Natural killer cell treated with Interleukin-12 subunit alpha and Interleukin-12 subunit beta and Interleukin-15 and Interleukin-18, amount 100 ng/mL, for 72 hours (primary cell): ENCODE results near the gene SEMA3A. TPM values are rescaled to one million over a fixed set of nuclear protein-coding genes. Genes with fewer than 3 reads are reported as not detected.

Experiments
- ATAC-seq, 2 donors: fragments of 150-1000 bp; cut with Tn5 transposase in 1 of 2; sonication (Bioruptor Pico), chemical (Tn5 transposase) in 1 of 2; 2 replicates each; pipeline ENCODE4 v1.10.0; 2021
- DNase-seq: peaks from one replicate; pipeline ENCODE4 v3.0.0; 2022; ENCODE audit warnings: low spot score
- H3K27ac Mint-ChIP-seq, 2 donors: 1 replicate in 1 of 2; 2 replicates in 1 of 2; pipeline ENCODE4 v1.8.0; 2022; ENCODE audit warnings: mixed read lengths in 2 of 2, mild to moderate bottlenecking in 1 of 2, moderate library complexity in 1 of 2
- H3K27me3 Mint-ChIP-seq, 2 donors: 1 replicate in 1 of 2; 2 replicates in 1 of 2; pipeline ENCODE4 v1.8.0; 2022; ENCODE audit warnings: mixed read lengths in 2 of 2
- H3K36me3 Mint-ChIP-seq: one replicate; pipeline ENCODE4 v1.8.0; 2022; ENCODE audit warnings: mixed read lengths
- H3K4me1 Mint-ChIP-seq, 2 donors: 1 replicate in 1 of 2; 2 replicates in 1 of 2; pipeline ENCODE4 v1.8.0; 2022; ENCODE audit warnings: low read depth in 2 of 2, mixed read lengths in 2 of 2, mild to moderate bottlenecking in 1 of 2
- H3K4me3 Mint-ChIP-seq: one replicate; pipeline ENCODE4 v1.8.0; 2022; ENCODE audit warnings: mixed read lengths
- H3K9me3 Mint-ChIP-seq: 2 replicates; pipeline ENCODE4 v1.8.0; 2022; ENCODE audit warnings: mixed read lengths
- total RNA-seq, 2 donors: library from RNA; stranded (reverse); gene quantifications; one replicate each; pipeline ENCODE4 v1.2.3, GENCODE V29; 2022

SEMA3A gene
- total RNA-seq, 2 donors from 2014 or later, result 4.0 to 5.0 TPM

DNA sequence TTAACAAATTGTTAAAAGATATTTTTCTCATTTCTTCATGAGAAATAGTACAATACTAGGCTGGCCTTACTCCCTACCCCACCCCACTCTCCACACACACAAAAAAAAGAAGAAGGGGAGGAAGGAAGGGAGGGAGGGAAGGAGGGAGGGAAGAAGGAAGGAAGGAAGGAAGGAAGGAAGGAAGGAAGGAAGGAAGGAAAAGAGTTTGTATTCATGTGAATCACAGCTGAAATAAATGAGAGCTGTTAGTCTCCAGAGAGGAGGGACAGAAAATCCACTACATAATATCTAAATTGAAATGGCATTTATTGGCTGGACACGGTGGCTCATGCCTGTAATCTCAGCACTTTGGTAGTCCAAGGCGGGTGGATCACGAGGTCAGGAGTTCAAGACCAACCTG lies 57.8 kb downstream of the SEMA3A start:
- Mint-ChIP-seq H3K27ac (no peak overlapping the region), H3K9me3 (peaks cover 7% of the 10 kb centered on the region), H3K27me3 (no peaks in the 10 kb centered on the region), H3K4me3 (no peak overlapping the region), H3K4me1 (no peaks in the 10 kb centered on the region), H3K36me3 (no peaks in the 10 kb centered on the region)
- ATAC-seq (no peak), DNase-seq (no peak)

DNA sequence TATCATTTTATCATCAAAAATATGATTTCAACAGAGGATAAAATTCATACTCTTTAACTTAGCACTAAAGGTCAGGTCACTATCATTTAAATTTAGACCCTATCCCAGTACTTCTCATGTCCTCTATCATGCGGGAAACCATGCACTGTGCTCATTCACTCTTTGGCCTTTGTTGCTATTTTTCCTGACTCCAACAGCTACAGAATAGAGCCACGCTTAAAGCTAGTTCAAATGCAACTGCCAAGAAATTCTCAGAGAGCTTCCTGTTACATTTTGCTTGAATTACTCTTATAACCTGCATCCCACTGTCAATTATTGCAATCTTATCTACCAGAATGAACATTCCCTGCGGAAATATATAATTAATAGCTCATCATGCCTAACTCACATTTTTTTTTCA lies 58.3 kb downstream of the SEMA3A start:
- peaks cover 4% of the 10 kb centered on the region for H3K9me3 Mint-ChIP-seq
- no peak overlapping the region for H3K4me3 Mint-ChIP-seq
- DNase-seq (no peak), ATAC-seq (no peak)
- H3K27ac Mint-ChIP-seq, result no peak overlapping the region
- no peaks in the 10 kb centered on the region for H3K36me3 Mint-ChIP-seq
- no peaks in the 10 kb centered on the region for H3K27me3 Mint-ChIP-seq
- no peaks in the 10 kb centered on the region for H3K4me1 Mint-ChIP-seq

DNA sequence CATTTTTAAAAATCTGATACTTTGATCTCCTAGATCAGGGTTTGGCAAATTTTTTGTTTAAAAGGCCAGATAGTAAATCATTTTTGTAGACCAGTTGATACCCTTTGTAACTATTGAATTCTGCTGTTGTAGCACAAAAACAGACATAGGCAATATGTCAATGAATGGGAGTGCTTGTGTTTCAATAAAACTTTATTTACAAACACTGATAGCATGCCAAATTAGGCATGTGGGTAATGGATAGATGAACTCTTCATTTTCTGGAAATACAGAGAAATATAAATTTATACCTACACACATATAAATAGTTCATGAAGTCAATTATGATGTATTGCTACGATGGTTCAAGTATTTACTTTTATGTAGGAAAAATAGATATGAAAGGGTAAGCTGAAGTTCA lies 60.4 kb downstream of the SEMA3A start:
- no peaks in the 10 kb centered on the region for H3K27me3 Mint-ChIP-seq
- H3K4me3 Mint-ChIP-seq, result no peak overlapping the region
- peaks cover 1% of the 10 kb centered on the region for H3K36me3 Mint-ChIP-seq
- DNase-seq (no peak), ATAC-seq (no peak)
- H3K27ac Mint-ChIP-seq, result no peak overlapping the region
- H3K4me1 Mint-ChIP-seq, result no peaks in the 10 kb centered on the region
- H3K9me3 Mint-ChIP-seq, result peaks cover 5% of the 10 kb centered on the region

DNA sequence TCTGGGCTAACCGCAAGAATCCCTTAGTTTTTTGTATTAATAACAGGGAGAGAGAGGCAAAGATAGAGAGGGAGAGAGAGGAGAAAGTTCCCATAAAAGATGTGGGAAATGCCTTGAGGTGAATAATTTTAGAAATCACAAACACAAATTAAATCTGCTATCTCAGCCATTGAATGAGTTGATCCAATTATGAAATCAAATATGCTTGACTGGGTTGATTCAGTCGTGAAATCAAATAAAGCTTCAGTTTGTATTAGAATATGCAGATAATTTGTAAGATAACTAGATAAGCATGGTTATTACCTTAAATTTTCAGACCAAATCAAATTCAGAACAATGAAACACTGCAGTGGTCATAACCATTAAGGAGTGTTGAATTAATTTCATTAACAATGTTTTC lies 68.9 kb downstream of the SEMA3A start:
- H3K4me3 Mint-ChIP-seq, result no peak overlapping the region
- ATAC-seq (no peak), DNase-seq (no peak)
- no peak overlapping the region for H3K27ac Mint-ChIP-seq
- H3K27me3 Mint-ChIP-seq, result no peaks in the 10 kb centered on the region
- H3K9me3 Mint-ChIP-seq, result peaks cover 8% of the 10 kb centered on the region
- H3K4me1 Mint-ChIP-seq, result no peaks in the 10 kb centered on the region
- H3K36me3 Mint-ChIP-seq, result peaks cover 4% of the 10 kb centered on the region

DNA sequence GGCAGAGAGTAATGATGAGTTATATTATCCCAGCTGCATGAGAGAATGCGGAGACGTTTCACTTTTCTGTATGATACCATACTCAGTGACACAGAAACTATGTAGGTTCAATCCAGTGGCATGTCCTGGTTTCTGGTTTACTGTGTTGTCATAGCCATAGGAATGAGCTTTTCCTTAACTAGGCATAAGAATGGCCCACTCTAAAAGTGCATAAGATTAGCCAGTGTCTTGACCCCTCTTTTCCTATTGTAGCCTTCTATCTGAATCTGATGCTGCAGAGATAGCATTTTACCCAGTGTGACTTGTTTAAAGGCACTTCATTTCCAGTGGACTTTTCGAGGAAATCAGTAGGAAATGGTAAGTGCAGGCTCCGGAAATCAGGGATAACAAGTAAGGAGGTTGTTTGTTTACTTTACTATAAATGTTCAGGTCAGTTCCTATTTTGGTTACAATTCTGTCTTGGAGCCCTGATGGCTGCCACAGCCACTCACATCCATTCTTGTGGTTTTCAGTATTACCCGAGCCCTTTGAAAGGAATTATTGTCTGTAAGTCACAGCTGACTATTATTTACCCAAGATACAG lies 70.5 kb downstream of the SEMA3A start:
- H3K36me3 Mint-ChIP-seq, result peaks cover 2% of the 10 kb centered on the region
- H3K27ac Mint-ChIP-seq, result no peak overlapping the region
- ATAC-seq (no peak), DNase-seq (no peak)
- no peaks in the 10 kb centered on the region for H3K27me3 Mint-ChIP-seq
- peaks cover 5% of the 10 kb centered on the region for H3K9me3 Mint-ChIP-seq
- no peak overlapping the region for H3K4me3 Mint-ChIP-seq
- H3K4me1 Mint-ChIP-seq, result no peaks in the 10 kb centered on the region

- Mint-ChIP-seq H3K36me3 (no peaks in the 10 kb centered on the region), H3K4me1 (no peaks in the 10 kb centered on the region), H3K27ac (no peak overlapping the region), H3K27me3 (no peaks in the 10 kb centered on the region), H3K4me3 (no peak overlapping the region), H3K9me3 (peaks cover 8% of the 10 kb centered on the region)
- DNase-seq (no peak), ATAC-seq (no peak)
Observed at GRCh38 chr7:84122582-84123360, 71.8 kb downstream of the SEMA3A start.

- H3K27ac Mint-ChIP-seq, result no peak overlapping the region
- no peaks in the 10 kb centered on the region for H3K27me3 Mint-ChIP-seq
- peaks cover 3% of the 10 kb centered on the region for H3K9me3 Mint-ChIP-seq
- no peak overlapping the region for H3K4me3 Mint-ChIP-seq
- DNase-seq (no peak), ATAC-seq (no peak)
- H3K36me3 Mint-ChIP-seq, result no peaks in the 10 kb centered on the region
- H3K4me1 Mint-ChIP-seq, result no peaks in the 10 kb centered on the region
Observed at GRCh38 chr7:84117304-84117703, 77.3 kb downstream of the SEMA3A start.

- ATAC-seq (no peak), DNase-seq (no peak)
- Mint-ChIP-seq H3K4me3 (no peak overlapping the region), H3K27ac (no peak overlapping the region), H3K4me1 (no peaks in the 10 kb centered on the region), H3K27me3 (no peaks in the 10 kb centered on the region), H3K36me3 (no peaks in the 10 kb centered on the region), H3K9me3 (peaks cover 3% of the 10 kb centered on the region)
Observed at GRCh38 chr7:84113906-84114850, 80.4 kb downstream of the SEMA3A start.

DNA sequence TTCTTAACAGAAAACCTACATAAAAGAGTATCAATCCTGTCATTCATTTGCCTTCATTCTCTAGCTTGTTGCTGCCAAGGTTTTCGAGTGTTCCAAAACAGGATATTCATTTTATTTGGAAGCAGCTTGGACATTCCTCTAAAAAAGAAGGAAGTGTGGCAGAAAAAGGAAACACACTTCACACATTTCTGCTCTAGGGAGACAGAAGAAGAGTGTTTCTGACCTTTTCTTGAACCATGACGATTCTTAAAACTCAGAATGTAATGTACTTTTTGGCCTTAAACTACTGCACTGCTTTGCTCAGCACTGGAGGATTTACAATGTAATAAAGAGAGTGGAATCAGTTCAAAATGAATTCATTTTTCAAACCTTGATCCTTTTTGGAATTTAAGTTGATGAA lies 81.3 kb downstream of the SEMA3A start:
- Mint-ChIP-seq H3K4me1 (no peaks in the 10 kb centered on the region), H3K4me3 (no peak overlapping the region), H3K27me3 (no peaks in the 10 kb centered on the region), H3K36me3 (no peaks in the 10 kb centered on the region), H3K27ac (no peak overlapping the region), H3K9me3 (no peaks in the 10 kb centered on the region)
- DNase-seq (no peak), ATAC-seq (no peak)

GRCh38 chr7:84112771-84113170 lies 81.8 kb downstream of the SEMA3A start:
- H3K27me3 Mint-ChIP-seq, result no peaks in the 10 kb centered on the region
- no peak for ATAC-seq
- H3K4me3 Mint-ChIP-seq, result no peak overlapping the region
- H3K9me3 Mint-ChIP-seq, result no peaks in the 10 kb centered on the region
- no peak for DNase-seq
- H3K4me1 Mint-ChIP-seq, result no peaks in the 10 kb centered on the region
- no peaks in the 10 kb centered on the region for H3K36me3 Mint-ChIP-seq
- no peak overlapping the region for H3K27ac Mint-ChIP-seq

DNA sequence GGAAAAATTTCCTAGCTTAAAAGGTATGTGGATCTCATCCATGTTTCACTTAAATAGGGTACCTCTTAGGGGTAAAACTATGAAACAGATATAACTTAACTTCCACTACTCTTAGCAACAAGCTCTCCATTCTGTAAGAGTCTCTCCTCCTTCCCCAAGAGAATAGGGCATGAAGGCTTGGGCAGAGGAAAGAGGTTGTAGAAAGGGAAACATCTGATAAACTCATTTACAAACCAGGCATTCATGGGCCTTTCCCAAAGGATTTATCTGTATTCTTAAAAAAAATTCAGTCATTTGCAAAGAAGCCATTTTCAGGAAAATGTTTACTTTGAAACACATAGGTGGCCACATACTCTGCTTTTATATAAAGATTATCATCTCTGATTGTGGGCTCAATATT lies 82.7 kb downstream of the SEMA3A start:
- ATAC-seq, result no peak
- Mint-ChIP-seq H3K36me3 (no peaks in the 10 kb centered on the region), H3K4me1 (no peaks in the 10 kb centered on the region), H3K9me3 (no peaks in the 10 kb centered on the region), H3K27ac (no peak overlapping the region), H3K4me3 (no peak overlapping the region), H3K27me3 (no peaks in the 10 kb centered on the region)
- no peak for DNase-seq

GRCh38 chr7:84110400-84110799 lies 84.2 kb downstream of the SEMA3A start:
- no peaks in the 10 kb centered on the region for H3K27me3 Mint-ChIP-seq
- no peaks in the 10 kb centered on the region for H3K4me1 Mint-ChIP-seq
- no peak for ATAC-seq
- no peaks in the 10 kb centered on the region for H3K36me3 Mint-ChIP-seq
- H3K27ac Mint-ChIP-seq, result no peak overlapping the region
- H3K4me3 Mint-ChIP-seq, result no peak overlapping the region
- no peaks in the 10 kb centered on the region for H3K9me3 Mint-ChIP-seq
- no peak for DNase-seq

DNA sequence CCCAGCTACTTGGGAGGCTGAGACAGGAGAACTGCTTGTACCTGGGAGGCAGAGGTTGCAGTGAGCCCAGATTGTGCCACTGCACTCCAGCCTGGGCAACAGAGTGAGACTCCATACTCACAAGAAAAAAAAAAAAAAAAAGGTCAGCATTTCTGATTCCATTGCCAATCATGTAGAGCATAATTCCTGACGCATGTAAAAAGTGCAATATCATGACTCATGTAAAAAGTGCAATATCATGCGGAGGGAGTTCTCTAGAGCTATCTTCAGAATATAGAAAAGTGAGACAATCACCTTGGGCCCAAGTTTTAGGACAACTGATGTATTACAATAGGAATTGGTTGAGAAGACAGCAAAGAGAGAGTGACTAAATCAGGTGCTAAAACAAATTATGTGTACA lies 85.8 kb downstream of the SEMA3A start:
- no peak overlapping the region for H3K27ac Mint-ChIP-seq
- DNase-seq, result no peak

DNA sequence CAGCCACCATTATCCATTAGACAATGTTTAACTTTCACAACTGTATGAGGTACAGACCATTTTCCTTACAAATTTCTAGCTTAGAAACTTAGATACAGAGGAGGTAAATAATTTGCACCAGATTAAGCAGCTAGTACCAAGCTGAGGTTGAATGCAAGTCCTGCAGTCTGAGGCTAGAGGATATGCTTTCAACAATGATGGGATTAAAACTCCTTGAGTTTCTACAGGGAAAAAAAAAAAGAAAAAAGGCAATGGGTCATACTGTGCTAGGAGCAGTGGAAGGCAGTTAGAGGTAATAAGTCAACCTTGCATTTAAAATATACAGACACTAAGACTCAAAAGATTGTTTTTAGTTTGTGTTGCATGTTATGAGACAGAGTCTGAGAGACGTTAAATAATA lies 86.5 kb downstream of the SEMA3A start:
- Mint-ChIP-seq H3K27ac (no peak overlapping the region), H3K4me1 (no peaks in the 10 kb centered on the region), H3K4me3 (no peak overlapping the region), H3K9me3 (no peaks in the 10 kb centered on the region), H3K36me3 (no peaks in the 10 kb centered on the region), H3K27me3 (no peaks in the 10 kb centered on the region)
- no peak for ATAC-seq
- DNase-seq, result no peak

More for the DNA sequence above, 85.8 kb downstream of the SEMA3A start:
- Mint-ChIP-seq H3K4me3 (no peak overlapping the region), H3K36me3 (no peaks in the 10 kb centered on the region), H3K27me3 (no peaks in the 10 kb centered on the region), H3K4me1 (no peaks in the 10 kb centered on the region), H3K9me3 (no peaks in the 10 kb centered on the region)
- ATAC-seq, result no peak
